Measurements from ENCODE around the gene TAF1.
"Not testable (repeated sequence)": the region's sequence is repeated elsewhere in the genome, so short reads cannot be mapped to it uniquely, and the experiment has no call there.

TAF1 gene

DNA sequence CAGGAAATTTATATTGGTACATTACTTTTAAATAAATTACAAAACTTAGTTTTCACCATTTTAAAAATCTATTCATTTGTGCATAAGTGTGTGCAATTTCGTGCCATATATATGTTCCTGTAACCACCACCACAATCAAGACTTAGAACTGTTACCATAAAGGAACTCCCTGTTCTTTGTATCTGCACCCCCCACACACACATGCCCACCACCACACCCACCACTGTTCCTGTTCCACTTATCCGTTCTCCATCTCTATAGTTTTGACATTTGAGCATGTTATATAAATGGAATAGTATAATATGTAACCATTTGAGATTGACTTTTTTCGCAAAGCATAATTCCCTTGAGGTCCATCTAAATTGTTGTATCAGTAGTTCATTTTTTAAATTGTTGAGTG lies 73.7 kb downstream of the TAF1 start:
- DNase-seq, result no peak

DNA sequence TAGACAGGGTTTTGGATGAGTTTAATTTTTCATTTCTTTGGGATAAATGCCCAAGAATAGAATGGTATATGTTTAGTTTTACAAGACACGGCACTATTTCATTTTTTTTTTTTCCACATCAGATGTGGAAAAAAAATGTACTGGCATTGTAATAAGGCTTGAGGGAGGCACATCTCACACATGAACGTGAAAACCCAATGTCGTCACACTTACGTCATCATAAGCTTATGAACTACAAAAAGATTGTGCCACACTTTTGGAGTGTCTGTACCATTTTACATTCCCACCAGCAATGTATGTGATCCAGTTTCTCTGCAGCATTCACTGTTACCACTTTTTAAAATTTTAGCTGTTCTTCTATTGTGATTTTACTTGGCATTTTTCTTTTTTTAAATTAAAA lies 74.2 kb downstream of the TAF1 start:
- DNase-seq, result no peak

DNA sequence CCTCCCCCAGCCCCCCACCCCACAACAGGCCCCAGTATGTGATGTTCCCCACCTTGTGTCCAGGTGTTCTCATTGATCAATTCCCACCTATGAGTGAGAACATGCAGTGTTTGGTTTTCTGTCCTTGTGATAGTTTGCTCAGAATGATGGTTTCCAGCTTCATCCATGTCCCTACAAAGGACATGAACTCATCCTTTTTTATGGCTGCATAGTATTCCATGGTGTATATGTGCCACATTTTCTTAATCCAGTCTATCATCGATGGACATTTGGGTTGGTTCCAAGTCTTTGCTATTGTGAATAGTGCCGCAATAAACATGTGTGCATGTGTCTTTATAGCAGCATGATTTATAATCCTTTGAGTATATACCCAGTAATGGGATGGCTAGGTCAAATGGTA lies 75.7 kb downstream of the TAF1 start:
- DNase-seq, result not testable (repeated sequence)

- DNase-seq, result no peak
These were observed 84.4 kb downstream of the TAF1 start for GRCh38 chrX:71450433-71451106.

DNA sequence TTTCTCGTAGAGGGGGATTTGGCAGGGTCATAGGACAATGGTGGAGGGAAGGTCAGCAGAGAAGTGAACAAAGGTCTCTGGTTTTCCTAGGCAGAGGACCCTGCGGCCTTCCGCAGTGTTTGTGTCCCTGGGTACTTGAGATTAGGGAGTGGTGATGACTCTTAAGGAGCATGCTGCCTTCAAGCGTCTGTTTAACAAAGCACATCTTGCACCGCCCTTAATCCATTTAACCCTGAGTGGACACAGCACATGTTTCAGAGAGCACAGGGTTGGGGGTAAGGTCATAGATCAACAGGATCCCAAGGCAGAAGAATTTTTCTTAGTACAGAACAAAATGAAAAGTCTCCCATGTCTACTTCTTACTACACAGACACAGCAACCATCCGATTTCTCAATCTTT lies 85.4 kb downstream of the TAF1 start:
- not testable (repeated sequence) for DNase-seq

DNA sequence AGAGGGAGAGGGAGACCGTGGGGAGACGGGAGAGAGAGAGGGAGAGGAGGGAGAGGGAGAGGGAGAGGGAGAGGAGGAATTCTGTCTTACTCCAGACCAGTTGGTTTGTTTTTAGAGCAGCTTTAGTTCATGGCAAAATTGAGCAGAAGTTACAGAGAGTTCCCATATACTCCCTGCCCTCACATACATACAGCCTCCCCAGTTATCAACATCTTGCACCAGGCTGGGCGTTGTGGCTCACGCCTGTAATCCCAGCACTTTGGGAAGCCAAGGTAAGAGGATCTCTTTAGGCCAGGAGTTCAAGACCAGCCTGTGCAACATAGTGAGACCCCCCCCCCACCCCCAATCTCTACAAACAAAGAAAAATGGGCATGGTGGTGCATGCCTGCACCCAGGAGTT lies 86.9 kb downstream of the TAF1 start:
- no peak for DNase-seq

GRCh38 chrX:71454222-71454621 lies 88.1 kb downstream of the TAF1 start:
- no peak for DNase-seq

GRCh38 chrX:71458866-71459265 lies 92.7 kb downstream of the TAF1 start:
- DNase-seq, result no peak

GRCh38 chrX:71464968-71465367 lies 98.8 kb downstream of the TAF1 start:
- no peak for DNase-seq

- DNase-seq, result no peak
These were observed 100.9 kb downstream of the TAF1 start for GRCh38 chrX:71466979-71467523.

DNA sequence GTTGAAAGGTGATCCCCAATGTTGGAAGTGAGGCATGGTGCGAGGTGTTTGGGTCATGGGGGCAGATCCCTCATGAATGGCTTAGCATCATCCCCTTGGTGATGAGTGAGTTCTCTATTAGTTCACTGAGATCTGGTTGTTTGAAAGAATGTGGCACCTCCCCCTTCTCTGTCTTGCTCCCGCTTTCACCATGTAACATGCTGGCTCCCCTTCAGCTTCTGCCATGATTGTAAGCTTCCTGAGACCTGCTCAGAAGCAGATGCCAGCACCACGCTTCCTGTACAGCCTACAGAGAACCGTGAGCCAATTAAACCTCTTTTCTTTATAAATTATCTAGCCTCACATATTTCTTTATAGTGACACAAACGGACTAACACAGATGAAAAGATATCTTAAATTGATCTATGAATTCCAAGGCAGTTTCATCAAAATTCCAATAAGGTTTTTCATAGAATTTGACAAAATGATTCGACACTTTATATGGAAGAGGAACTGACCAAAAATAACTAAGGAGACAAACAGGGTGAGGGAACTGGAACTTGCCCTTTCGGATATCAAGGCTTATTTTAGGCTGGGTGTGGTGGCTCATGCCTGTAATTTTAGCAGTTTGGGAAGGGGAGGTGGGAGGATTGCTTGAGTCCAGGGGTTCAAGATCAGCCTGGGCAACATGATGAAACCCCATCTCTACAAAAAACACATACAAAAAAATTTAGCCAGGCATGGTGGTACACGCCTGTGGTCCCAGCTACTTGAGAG lies 109.8 kb downstream of the TAF1 start:
- DNase-seq, result no peak

DNA sequence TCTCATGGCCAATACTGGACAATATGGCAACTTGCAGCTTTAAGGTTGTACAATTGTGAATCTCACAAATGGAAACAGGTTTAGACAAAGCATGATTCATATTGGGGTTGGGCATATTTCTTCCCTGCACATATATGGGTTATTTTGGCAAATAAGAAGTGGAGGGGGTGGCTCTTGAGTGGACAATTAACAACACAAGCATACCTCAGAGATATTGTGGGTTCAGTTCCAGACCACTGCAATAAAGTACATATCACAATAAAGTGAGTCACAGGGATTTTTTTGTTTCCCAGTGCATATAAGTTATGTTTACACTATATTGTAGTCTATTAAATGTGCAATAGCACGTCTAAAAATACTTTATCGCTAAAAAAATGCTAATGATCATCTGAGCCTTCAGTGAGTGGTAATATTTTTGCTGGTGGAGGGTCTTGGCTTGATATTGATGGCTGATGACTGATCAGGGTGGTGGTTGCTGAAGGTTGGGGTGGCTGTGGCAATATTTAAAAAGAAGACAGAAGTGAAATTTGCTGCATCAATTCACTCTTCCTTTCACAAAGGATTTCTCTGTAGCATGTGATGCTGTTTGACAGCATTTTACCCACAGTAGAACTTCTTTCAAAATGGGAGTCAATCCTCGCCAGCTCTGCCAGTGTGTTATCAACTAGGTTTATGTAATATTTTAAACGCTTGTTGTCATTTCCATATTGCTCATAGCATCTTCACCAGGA lies 116.2 kb downstream of the TAF1 start:
- DNase-seq, result no peak

DNA sequence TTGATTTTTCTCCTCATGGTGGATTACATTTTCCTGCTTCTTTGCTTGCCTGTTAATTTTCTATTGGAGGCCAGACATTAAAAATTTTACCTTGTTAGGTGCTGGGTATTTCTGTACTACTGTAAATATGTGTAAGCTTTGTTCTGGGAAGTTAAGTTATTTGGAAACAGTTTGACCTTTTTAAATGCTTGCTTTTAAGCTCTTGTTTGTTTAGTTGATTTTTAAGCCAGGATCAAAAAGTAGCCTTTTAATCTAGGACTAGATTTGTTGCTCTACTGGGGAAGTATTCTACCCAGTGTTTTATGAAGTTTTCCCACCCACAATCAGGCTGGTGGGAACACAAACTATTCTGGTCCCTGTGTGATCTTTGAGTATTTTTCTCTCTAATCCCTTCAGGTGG lies 121.7 kb downstream of the TAF1 start:
- no peak for DNase-seq

- DNase-seq, result no peak
These were observed 123.4 kb downstream of the TAF1 start for GRCh38 chrX:71489540-71489939.

DNA sequence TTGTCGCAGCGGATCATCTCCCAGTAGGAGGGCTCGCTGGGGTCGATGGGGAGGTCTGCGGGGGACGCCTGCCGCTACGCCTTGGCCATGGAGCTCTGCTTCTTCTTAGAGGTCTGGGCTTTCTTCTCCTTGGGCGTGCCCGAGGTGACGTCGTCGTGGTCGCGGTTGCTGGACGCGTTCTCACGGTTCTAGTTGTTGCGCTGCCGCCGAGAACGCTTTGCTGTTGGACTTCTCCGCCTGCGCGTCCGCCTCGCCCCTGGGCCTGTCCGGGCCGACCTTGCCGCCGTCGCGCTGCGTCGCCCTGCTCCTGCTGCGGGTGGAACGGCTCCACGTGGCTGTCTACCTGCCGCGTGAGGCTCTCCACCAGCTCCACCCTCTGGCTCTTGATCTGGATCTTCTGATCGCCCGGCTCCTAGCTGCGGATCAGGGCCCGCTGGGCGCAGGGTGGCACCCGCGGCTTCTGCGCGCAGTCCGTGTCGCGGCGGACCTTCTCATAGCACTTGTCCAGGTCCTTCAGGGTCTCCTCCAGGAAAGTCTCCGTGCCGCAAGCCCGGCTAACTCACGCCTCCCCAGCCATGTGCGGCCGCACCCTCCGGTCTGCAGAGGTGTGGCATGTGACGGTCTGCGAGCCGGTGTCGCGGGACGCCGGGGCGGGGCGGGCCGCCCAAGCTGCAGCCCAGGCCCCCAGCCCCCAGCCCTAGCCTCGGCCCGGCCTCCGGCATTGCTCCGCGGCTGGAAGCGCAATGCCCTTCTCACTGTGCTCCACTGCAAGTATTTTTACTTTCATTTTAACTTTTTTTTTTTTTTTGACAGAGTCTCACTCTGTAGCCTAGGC lies 126.3 kb downstream of the TAF1 start:
- peak; percentile 4 for DNase-seq

- DNase-seq, result no peak
These were observed 127.0 kb downstream of the TAF1 start for GRCh38 chrX:71493111-71493613.

GRCh38 chrX:71495979-71496378 lies 129.8 kb downstream of the TAF1 start:
- DNase-seq, result not testable (repeated sequence)

DNA sequence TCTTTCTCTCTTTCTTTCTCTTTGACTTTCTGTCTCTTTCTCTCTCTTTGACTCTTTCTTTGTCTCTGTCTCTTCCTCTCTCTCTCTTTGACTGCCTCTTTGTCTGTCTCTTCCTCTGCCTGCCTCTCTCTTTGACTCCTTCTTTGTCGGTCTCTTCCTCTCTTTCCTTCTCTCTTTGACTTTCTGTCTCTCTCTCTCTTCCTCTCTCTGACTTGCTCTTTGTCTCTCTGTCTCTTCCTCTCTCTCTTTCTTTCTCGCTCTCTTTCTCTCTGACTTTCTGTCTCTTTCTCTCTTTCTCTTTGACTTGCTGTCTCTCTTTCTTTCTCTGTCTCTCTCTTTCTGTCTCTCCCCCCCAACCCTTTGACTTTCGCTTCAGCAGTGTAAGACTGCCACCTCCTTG lies 130.3 kb downstream of the TAF1 start:
- no peak for DNase-seq

DNA sequence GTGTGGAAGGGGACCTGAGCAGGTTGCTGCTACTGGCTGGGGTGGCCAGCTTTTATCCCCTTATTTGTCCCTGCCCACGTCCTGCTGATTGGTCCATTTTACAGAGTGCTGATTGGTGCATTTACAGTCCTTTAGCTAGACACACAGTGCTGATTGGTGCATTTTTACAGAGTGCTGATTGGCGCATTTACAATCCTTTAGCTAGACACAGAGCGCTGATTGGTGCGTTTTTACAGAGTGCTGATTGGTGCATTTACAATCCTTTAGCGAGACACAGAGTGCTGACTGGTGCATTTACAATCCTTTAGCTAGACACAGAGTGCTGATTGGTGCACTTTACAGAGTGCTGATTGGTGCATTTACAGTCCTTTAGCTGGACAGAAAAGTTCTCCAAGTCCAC lies 135.9 kb downstream of the TAF1 start:
- DNase-seq, result not testable (repeated sequence)

DNA sequence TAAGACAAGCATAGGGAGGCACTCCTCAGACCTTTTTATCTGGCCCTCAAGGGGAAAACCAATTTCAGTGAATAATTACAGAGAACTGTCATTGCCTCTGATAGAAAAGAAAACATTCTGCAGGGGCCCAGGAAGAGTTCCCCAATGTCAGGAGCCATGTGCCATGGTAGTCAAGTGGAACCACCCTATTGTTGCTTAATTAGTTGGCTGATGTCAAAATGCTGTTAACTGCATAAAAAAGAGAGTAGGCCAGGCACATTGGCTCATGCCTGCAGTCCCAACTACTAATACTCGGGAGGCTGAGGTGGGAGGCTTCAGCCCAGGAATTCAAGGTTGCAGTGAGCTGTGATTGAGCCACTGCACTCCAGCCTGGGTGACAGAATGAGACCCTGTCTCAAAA lies 138.2 kb downstream of the TAF1 start:
- no peak for DNase-seq

DNA sequence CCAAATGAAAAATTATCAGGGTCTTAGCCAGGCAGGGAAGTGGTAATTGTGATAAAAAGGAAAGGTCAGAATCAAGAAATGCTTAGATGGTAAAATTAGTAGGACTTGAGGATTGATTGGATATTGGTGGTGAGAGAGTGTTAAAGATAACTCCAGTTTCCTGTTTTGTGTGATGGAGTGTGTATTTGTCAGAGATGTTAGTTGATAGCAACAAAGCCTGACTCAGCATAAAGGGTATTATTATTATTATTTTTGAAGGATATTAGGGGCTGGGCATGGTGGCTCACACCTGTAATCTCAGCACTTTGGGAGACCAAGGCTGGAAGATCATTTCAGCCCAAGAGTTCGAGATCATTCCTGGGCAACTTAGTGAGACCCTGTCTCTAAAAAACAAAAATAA lies 143.1 kb downstream of the TAF1 start:
- DNase-seq, result no peak

GRCh38 chrX:71510161-71510560 lies 144.0 kb downstream of the TAF1 start:
- no peak for DNase-seq

GRCh38 chrX:71513731-71514130 lies 147.6 kb downstream of the TAF1 start:
- not testable (repeated sequence) for DNase-seq
